Measurements from ENCODE around the gene ITGA2B. TPM values are rescaled to one million over a fixed set of nuclear protein-coding genes. Genes with fewer than 3 reads are reported as not detected.
"Not testable (repeated sequence)": the region's sequence is repeated elsewhere in the genome, so short reads cannot be mapped to it uniquely, and the experiment has no call there.

The ITGA2B gene
- total RNA-seq, 1 experiment from 2014 or later: 6.2 TPM

- peak overlapping the region; percentile 77 for H3K4me3 ChIP-seq (ENCODE audit: insufficient read depth, low read depth, low read length)
- no peaks in the 10 kb centered on the region for H3K36me3 ChIP-seq (replicated peaks; ENCODE audit: control insufficient read depth, insufficient read depth, low read length)
- DNase-seq: peak; percentile 93
- peaks cover 2% of the 10 kb centered on the region; the same call in 1 of the 2 replicates for H3K27me3 ChIP-seq (ENCODE audit: control insufficient read depth, insufficient read depth, low read length)
Measured at GRCh38 chr17:44345454-44346026, 43.9 kb downstream of the ITGA2B start.

GRCh38 chr17:44344939-44345453 lies 44.5 kb downstream of the ITGA2B start, which contains the start of gene GRN:
GRN (plus strand) TSS chr17:44345302; CDS start chr17:44349165, 3,863 bp downstream.
- H3K4me3 ChIP-seq (ENCODE audit: insufficient read depth, low read depth, low read length): peak within 1 kb of the TSS; percentile 77
- peak; percentile 99 for DNase-seq

GRCh38 chr17:44343510-44344209 lies 45.8 kb downstream of the ITGA2B start:
- H3K27me3 ChIP-seq (ENCODE audit: control insufficient read depth, insufficient read depth, low read length): peaks cover 2% of the 10 kb centered on the region; the same call in 1 of the 2 replicates
- H3K4me3 ChIP-seq (ENCODE audit: insufficient read depth, low read depth, low read length): no peak overlapping the region
- H3K36me3 ChIP-seq (replicated peaks; ENCODE audit: control insufficient read depth, insufficient read depth, low read length): no peaks in the 10 kb centered on the region
- DNase-seq: no peak

More at GRCh38 chr17:44344939-44345453, 44.5 kb downstream of the ITGA2B start, which contains the start of gene GRN:
- Histone ChIP-seq H3K36me3 (replicated peaks; ENCODE audit: control insufficient read depth, insufficient read depth, low read length) (no peaks in the 10 kb centered on the region), H3K27me3 (ENCODE audit: control insufficient read depth, insufficient read depth, low read length) (peaks cover 2% of the 10 kb centered on the region; the same call in 1 of the 2 replicates)

- not testable (repeated sequence) for H3K4me3 ChIP-seq (ENCODE audit: insufficient read depth, low read depth, low read length); DNase-seq; H3K27me3 ChIP-seq (ENCODE audit: control insufficient read depth, insufficient read depth, low read length); H3K36me3 ChIP-seq (replicated peaks; ENCODE audit: control insufficient read depth, insufficient read depth, low read length)
Measured at GRCh38 chr17:44340553-44340952, 48.9 kb downstream of the ITGA2B start.

- Histone ChIP-seq H3K27me3 (ENCODE audit: control insufficient read depth, insufficient read depth, low read length) (peaks cover 2% of the 10 kb centered on the region; the same call in 1 of the 2 replicates), H3K4me3 (ENCODE audit: insufficient read depth, low read depth, low read length) (no peak overlapping the region), H3K36me3 (replicated peaks; ENCODE audit: control insufficient read depth, insufficient read depth, low read length) (no peaks in the 10 kb centered on the region)
- DNase-seq: no peak
Measured at GRCh38 chr17:44338702-44339101, 50.7 kb downstream of the ITGA2B start.

GRCh38 chr17:44335968-44336367 lies 53.5 kb downstream of the ITGA2B start:
- DNase-seq: no peak
- no peaks in the 10 kb centered on the region for H3K36me3 ChIP-seq (replicated peaks; ENCODE audit: control insufficient read depth, insufficient read depth, low read length)
- no peaks in the 10 kb centered on the region; the same call in 1 of the 2 replicates for H3K27me3 ChIP-seq (ENCODE audit: control insufficient read depth, insufficient read depth, low read length)
- no peak overlapping the region for H3K4me3 ChIP-seq (ENCODE audit: insufficient read depth, low read depth, low read length)

GRCh38 chr17:44335564-44335963 lies 53.9 kb downstream of the ITGA2B start:
- Histone ChIP-seq H3K27me3 (ENCODE audit: control insufficient read depth, insufficient read depth, low read length) (no peaks in the 10 kb centered on the region), H3K36me3 (replicated peaks; ENCODE audit: control insufficient read depth, insufficient read depth, low read length) (no peaks in the 10 kb centered on the region), H3K4me3 (ENCODE audit: insufficient read depth, low read depth, low read length) (no peak overlapping the region)
- DNase-seq: no peak

GRCh38 chr17:44334727-44335126 lies 54.7 kb downstream of the ITGA2B start:
- DNase-seq: no peak
- Histone ChIP-seq H3K4me3 (ENCODE audit: insufficient read depth, low read depth, low read length) (no peak overlapping the region), H3K27me3 (ENCODE audit: control insufficient read depth, insufficient read depth, low read length) (no peaks in the 10 kb centered on the region), H3K36me3 (replicated peaks; ENCODE audit: control insufficient read depth, insufficient read depth, low read length) (no peaks in the 10 kb centered on the region)

GRCh38 chr17:44334315-44334714 lies 55.1 kb downstream of the ITGA2B start:
- DNase-seq: no peak
- H3K27me3 ChIP-seq (ENCODE audit: control insufficient read depth, insufficient read depth, low read length): no peaks in the 10 kb centered on the region
- H3K4me3 ChIP-seq (ENCODE audit: insufficient read depth, low read depth, low read length): no peak overlapping the region
- H3K36me3 ChIP-seq (replicated peaks; ENCODE audit: control insufficient read depth, insufficient read depth, low read length): no peaks in the 10 kb centered on the region

GRCh38 chr17:44333371-44333770 lies 56.1 kb downstream of the ITGA2B start:
- no peak overlapping the region for H3K4me3 ChIP-seq (ENCODE audit: insufficient read depth, low read depth, low read length)
- DNase-seq: no peak
- no peaks in the 10 kb centered on the region for H3K27me3 ChIP-seq (ENCODE audit: control insufficient read depth, insufficient read depth, low read length)

GRCh38 chr17:44331249-44331760 lies 58.1 kb downstream of the ITGA2B start:
- peak; percentile 83 for DNase-seq
- no peak overlapping the region for H3K4me3 ChIP-seq (ENCODE audit: insufficient read depth, low read depth, low read length)
- no peaks in the 10 kb centered on the region for H3K27me3 ChIP-seq (ENCODE audit: control insufficient read depth, insufficient read depth, low read length)
- no peaks in the 10 kb centered on the region for H3K36me3 ChIP-seq (replicated peaks; ENCODE audit: control insufficient read depth, insufficient read depth, low read length)

More at GRCh38 chr17:44333371-44333770, 56.1 kb downstream of the ITGA2B start:
- no peaks in the 10 kb centered on the region for H3K36me3 ChIP-seq (replicated peaks; ENCODE audit: control insufficient read depth, insufficient read depth, low read length)

GRCh38 chr17:44330263-44330662 lies 59.2 kb downstream of the ITGA2B start:
- H3K27me3 ChIP-seq (ENCODE audit: control insufficient read depth, insufficient read depth, low read length); H3K4me3 ChIP-seq (ENCODE audit: insufficient read depth, low read depth, low read length); H3K36me3 ChIP-seq (replicated peaks; ENCODE audit: control insufficient read depth, insufficient read depth, low read length); DNase-seq: not testable (repeated sequence)

GRCh38 chr17:44329516-44329915 lies 59.9 kb downstream of the ITGA2B start:
- DNase-seq; H3K36me3 ChIP-seq (replicated peaks; ENCODE audit: control insufficient read depth, insufficient read depth, low read length); H3K27me3 ChIP-seq (ENCODE audit: control insufficient read depth, insufficient read depth, low read length); H3K4me3 ChIP-seq (ENCODE audit: insufficient read depth, low read depth, low read length): not testable (repeated sequence)

- no peaks in the 10 kb centered on the region; the same call in 1 of the 2 replicates for H3K27me3 ChIP-seq (ENCODE audit: control insufficient read depth, insufficient read depth, low read length)
- no peaks in the 10 kb centered on the region for H3K36me3 ChIP-seq (replicated peaks; ENCODE audit: control insufficient read depth, insufficient read depth, low read length)
- DNase-seq: no peak
- H3K4me3 ChIP-seq (ENCODE audit: insufficient read depth, low read depth, low read length): no peak overlapping the region
Measured at GRCh38 chr17:44327715-44328449, 61.6 kb downstream of the ITGA2B start.
